IMR-90 (cell line): ENCODE data around the gene ATP6V0A4. TPM values are rescaled to one million over a fixed set of nuclear protein-coding genes. Genes with fewer than 3 reads are reported as not detected.
A peak's percentile ranks its signal among the peaks of the same experiment; 100 is the strongest.

Source experiments
- ATAC-seq: fragments of 200-7000 bp; cut with Tn5 transposase; 2 replicates; pipeline ENCODE4 v1.9.1; 2020; ENCODE audit warnings: low read depth, mild to moderate bottlenecking, moderate library complexity
- BruUV-seq: library from RNA; stranded (reverse); fragments of 400-500 nt; replicated peaks from 2 replicates; lab custom pipeline; 2021; lab: Mats Ljungman, UMichigan
- CTCF ChIA-PET: fragments of 300-600 bp; formaldehyde crosslinking; extraction: SDS; loops from one replicate; lab custom pipeline; 2021; ENCODE audit warnings: antibody characterized with exemption; lab: Yijun Ruan, JAX
- POLR2A ChIA-PET: fragments of 300-600 bp; sonication (Branson Sonifier 250); formaldehyde crosslinking; loops from one replicate; lab custom pipeline; 2022; ENCODE audit warnings: antibody characterized with exemption; ENCODE audit not compliant: unreplicated experiment; lab: Charles Lee
- DNase-seq: peaks from one replicate; pipeline ENCODE4 v3.0.0; 2013
- H2AFZ ChIP-seq: replicated peaks from 2 replicates; pipeline ENCODE3; 2013; ENCODE audit warnings: low read length, mild to moderate bottlenecking; ENCODE audit not compliant: poor library complexity
- H2AK5ac ChIP-seq: 2 replicates; pipeline ENCODE4 v1.6.1; 2013; ENCODE audit warnings: low read depth, low read length, inconsistent platforms
- H2AK9ac ChIP-seq: replicated peaks from 2 replicates; pipeline ENCODE3; 2013; ENCODE audit warnings: mild to moderate bottlenecking, low read depth, low read length, moderate library complexity; ENCODE audit not compliant: poor library complexity
- H2BK120ac ChIP-seq: 2 replicates; pipeline ENCODE4 v1.6.1; 2013; ENCODE audit warnings: low read depth, low read length, inconsistent platforms
- H2BK15ac ChIP-seq: 3 replicates; pipeline ENCODE4 v1.6.1; 2013; ENCODE audit warnings: low read depth, low read length, inconsistent platforms
- H2BK20ac ChIP-seq: 2 replicates; pipeline ENCODE4 v1.6.1; 2013; ENCODE audit warnings: low read depth, mild to moderate bottlenecking, inconsistent platforms, low read length, moderate library complexity
- H2BK5ac ChIP-seq: 2 replicates; pipeline ENCODE4 v1.6.1; 2013; ENCODE audit warnings: mild to moderate bottlenecking, low read depth, low read length, inconsistent platforms; ENCODE audit not compliant: poor library complexity, severe bottlenecking
- H3K14ac ChIP-seq: replicated peaks from 2 replicates; pipeline ENCODE4 v1.6.1; 2013; ENCODE audit warnings: low read depth, low read length, inconsistent platforms
- H3K18ac ChIP-seq: 2 replicates; pipeline ENCODE4 v1.6.1; 2013; ENCODE audit warnings: low read depth, low read length, control low read depth
- H3K23ac ChIP-seq: 2 replicates; pipeline ENCODE4 v1.6.1; 2013; ENCODE audit warnings: low read depth, low read length, inconsistent platforms
- H3K27ac ChIP-seq: 2 replicates; pipeline ENCODE4 v1.5.1; 2013; ENCODE audit warnings: mild to moderate bottlenecking, control low read depth, low read length; ENCODE audit not compliant: insufficient read depth
- H3K27me3 ChIP-seq: 2 replicates; pipeline ENCODE4 v1.6.1; 2013; ENCODE audit warnings: low read length; ENCODE audit not compliant: control insufficient read depth, insufficient read depth
- H3K36me3 ChIP-seq: 2 replicates; pipeline ENCODE4 v1.6.1; 2013; ENCODE audit warnings: low read length, mixed read lengths; ENCODE audit not compliant: control insufficient read depth, insufficient read depth
- H3K4ac ChIP-seq: 2 replicates; pipeline ENCODE4 v1.6.1; 2013; ENCODE audit warnings: low read depth, low read length, inconsistent platforms
- H3K4me1 ChIP-seq: 2 replicates; pipeline ENCODE4 v1.6.1; 2013; ENCODE audit warnings: low read length, mixed read lengths; ENCODE audit not compliant: control insufficient read depth, insufficient read depth
- H3K4me2 ChIP-seq: 2 replicates; pipeline ENCODE4 v1.6.1; 2013; ENCODE audit warnings: low read depth, mild to moderate bottlenecking, control low read depth, low read length, moderate library complexity
- H3K4me3 ChIP-seq: 2 replicates; pipeline ENCODE4 v1.5.1; 2013; ENCODE audit warnings: low read depth, mild to moderate bottlenecking, control low read depth, low read length, moderate library complexity; ENCODE audit not compliant: insufficient read depth
- H3K56ac ChIP-seq: 2 replicates; pipeline ENCODE4 v1.6.1; 2013; ENCODE audit warnings: low read length, inconsistent platforms; ENCODE audit not compliant: insufficient read depth; ENCODE audit errors: extremely low read depth
- H3K79me1 ChIP-seq, 2 experiments: 2 replicates each; pipeline ENCODE4 v1.6.1; 2013; ENCODE audit warnings: low read length in 2 of 2, inconsistent platforms in 1 of 2, low read depth in 1 of 2
- H3K9ac ChIP-seq: 2 replicates; pipeline ENCODE4 v1.6.1; 2013; ENCODE audit warnings: low read depth, low read length, control low read depth
- H3K9me1 ChIP-seq: 2 replicates; pipeline ENCODE4 v1.6.1; 2013; ENCODE audit warnings: low read length, inconsistent platforms; ENCODE audit not compliant: insufficient read depth
- H3K9me3 ChIP-seq: 2 replicates; pipeline ENCODE4 v1.6.1; 2013; ENCODE audit warnings: low read length; ENCODE audit not compliant: control insufficient read depth, insufficient read depth
- H4K20me1 ChIP-seq: 2 replicates; pipeline ENCODE4 v1.6.1; 2013; ENCODE audit warnings: low read length, inconsistent platforms; ENCODE audit not compliant: insufficient read depth
- H4K5ac ChIP-seq: 2 replicates; pipeline ENCODE4 v1.6.1; 2013; ENCODE audit warnings: mild to moderate bottlenecking, low read depth, low read length, control low read depth
- H4K8ac ChIP-seq, 2 experiments: 2 replicates each; pipeline ENCODE4 v1.6.1; 2013; ENCODE audit warnings: low read depth in 2 of 2, low read length in 2 of 2, control low read depth in 1 of 2, inconsistent platforms in 1 of 2
- H4K91ac ChIP-seq: 2 replicates; pipeline ENCODE4 v1.6.1; 2013; ENCODE audit warnings: low read depth, low read length, inconsistent platforms; ENCODE audit not compliant: insufficient read depth
- CEBPB ChIP-seq: IDR thresholded peaks from 2 replicates; pipeline ENCODE4 v1.6.1; 2012; ENCODE audit warnings: low read depth, low read length, improper control_type of control experiment
- MXI1 ChIP-seq: IDR thresholded peaks from 2 replicates; pipeline ENCODE4 v1.6.1; 2012; ENCODE audit warnings: low read depth, mild to moderate bottlenecking, low read length, moderate library complexity, borderline replicate concordance
- RAD21 ChIP-seq: IDR thresholded peaks from 2 replicates; pipeline ENCODE4 v1.6.1; 2012; ENCODE audit warnings: low read length, improper control_type of control experiment
- WGBS, 2 experiments: methylation state at CpG; one replicate each; pipeline versions ENCODE4 v1.1.5 to v1.1.7; 2013; ENCODE audit warnings: missing lambda C conversion rate in 2 of 2; ENCODE audit not compliant: insufficient read length in 1 of 2; ENCODE audit errors: extremely low coverage in 2 of 2; 5-methylcytosine and 5-hydroxymethylcytosine counted together
- dilution Hi-C: fragments of 300-500 bp; cut with HindIII; formaldehyde crosslinking; loops from one replicate; pipeline ENCODE4 v1.14.3; 2018; ENCODE audit warnings: low sequenced_read_pairs; ENCODE audit not compliant: unreplicated experiment
- in situ Hi-C: fragments of 300-500 bp; cut with MboI; formaldehyde crosslinking; loops from 3 replicates; pipeline ENCODE4 v1.14.3; 2019; ENCODE audit warnings: low sequenced_read_pairs, inconsistent platforms, mixed read lengths
- intact Hi-C: fragments of 100-400 bp; cut with micrococcal nuclease; formaldehyde crosslinking; loops from 2 replicates; pipeline ENCODE4 v1.10.0; 2022
- polyA plus RNA-seq, 3 experiments: library from polyadenylated mRNA; depleted of rRNA; stranded (reverse); fragments of >200 nt; gene quantifications; 2 replicates each; pipeline ENCODE4 v1.2.3, GENCODE V29; 2012; ENCODE audit warnings: low replicate concordance in 1 of 3
- total RNA-seq: library from RNA; depleted of rRNA; stranded (reverse); fragments of >200 nt; gene quantifications from 2 replicates; pipeline ENCODE4 v1.2.3, GENCODE V29; 2012

Gene ATP6V0A4
- total and polyA plus RNA-seq, 2 of the 4 experiments (the other 2 are of a cell fraction): 0.05 to 0.18 TPM

- in situ Hi-C loops: no loop called here
- no peak for ATAC-seq
- no peak overlapping the region for H2BK5ac ChIP-seq
- H4K20me1 ChIP-seq: no peaks in the 10 kb centered on the region
- no peak overlapping the region for H4K91ac ChIP-seq
- H2BK20ac ChIP-seq: no peak overlapping the region
- ChIA-PET POLR2A (no interaction called here), CTCF (no interaction called here)
- no peak overlapping the region for H2AK9ac ChIP-seq
- no peak overlapping the region for H2BK120ac ChIP-seq
- no peak for DNase-seq
- no peak overlapping the region for H2AK5ac ChIP-seq
- H2BK15ac ChIP-seq: no peak overlapping the region
- BruUV-seq: no TSS peak
- H4K5ac ChIP-seq: no peak overlapping the region
- H3K27ac ChIP-seq: no peak overlapping the region
- H3K14ac ChIP-seq: no peak overlapping the region
- H4K8ac ChIP-seq: no peak overlapping the region
- dilution Hi-C loops: no loop called here
- H3K4me2 ChIP-seq: no peak overlapping the region
- H3K9me3 ChIP-seq: no peaks in the 10 kb centered on the region
- H3K79me1 ChIP-seq: no peaks in the 10 kb centered on the region
- no peaks in the 10 kb centered on the region for H3K27me3 ChIP-seq
- H3K23ac ChIP-seq: no peak overlapping the region
- no peaks in the 10 kb centered on the region for H3K36me3 ChIP-seq
- H3K4me1 ChIP-seq: no peaks in the 10 kb centered on the region
- no peak overlapping the region for H3K4ac ChIP-seq
- no peak overlapping the region for H2AFZ ChIP-seq
- no CpG with 5 or more reads among the region's 11 CpGs for WGBS, 2 experiments
- no peak overlapping the region for H3K4me3 ChIP-seq
- no peak overlapping the region for H3K56ac ChIP-seq
- H3K9me1 ChIP-seq: no peaks in the 10 kb centered on the region
- TF ChIP-seq CEBPB: 0 out of 2 replicates have a peak, but pooled peaks have one; percentile 10
- TF ChIP-seq MXI1: no peak
- no peak for TF ChIP-seq RAD21
- intact Hi-C loops: no loop called here
- no peak overlapping the region for H3K9ac ChIP-seq
- H3K18ac ChIP-seq: no peak overlapping the region
These were observed 31.3 kb upstream of the ATP6V0A4 start for GRCh38 chr7:138829335-138829734.
